Iris pigment epithelial cell (primary cell): ENCODE results near the gene TSN.
"Not testable (repeated sequence)": the region's sequence is repeated elsewhere in the genome, so short reads cannot be mapped to it uniquely, and the experiment has no call there.

Source experiments
- DNase-seq: peaks from one replicate; pipeline ENCODE4 v3.0.0-alpha.2; 2011; ENCODE audit warnings: low read depth

The TSN gene

DNA sequence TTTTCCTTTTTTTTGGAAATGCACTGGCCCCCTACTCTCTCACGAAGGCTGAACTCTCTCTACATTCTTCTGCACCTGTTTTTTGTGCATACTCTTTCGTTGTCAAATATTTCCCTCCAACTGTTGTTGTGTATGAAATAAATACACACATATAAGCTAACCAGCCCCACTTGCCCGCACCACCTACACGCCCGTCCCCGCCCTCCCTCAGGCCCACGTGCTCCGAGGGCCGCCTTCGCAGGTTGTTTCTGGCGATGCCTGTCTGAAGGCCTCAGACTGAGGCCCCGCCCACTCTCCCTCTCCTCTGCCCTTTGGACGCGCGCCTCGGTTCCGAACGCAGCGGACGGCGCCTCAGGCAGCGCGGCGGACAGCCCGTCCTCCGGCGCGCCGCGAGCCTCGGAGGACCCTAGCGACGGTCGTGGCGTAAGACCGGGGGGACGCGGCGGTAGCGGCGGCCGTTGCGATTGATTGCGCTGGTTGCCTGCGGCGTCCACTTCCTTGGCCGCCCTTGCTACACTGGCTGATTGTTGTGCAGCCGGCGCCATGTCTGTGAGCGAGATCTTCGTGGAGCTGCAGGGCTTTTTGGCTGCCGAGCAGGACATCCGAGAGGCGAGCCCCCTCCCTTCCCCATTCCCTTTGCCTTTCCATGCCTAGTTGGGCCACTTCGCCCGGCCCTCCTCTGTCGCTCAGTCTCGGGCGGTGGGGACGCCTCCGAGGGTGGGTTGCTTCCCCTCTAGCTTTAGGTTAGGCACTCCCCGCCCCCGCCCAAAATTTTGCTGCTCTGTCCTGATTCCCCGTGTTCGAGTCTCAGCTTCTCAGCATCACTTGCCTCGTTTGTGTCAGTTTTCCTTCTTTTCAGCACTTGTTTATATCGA is at the start of gene TSN:
TSN (plus strand) TSS at position 415 of the 875 bp plus-strand sequence; CDS start at position 544, 129 bp downstream.
- DNase-seq = peak; percentile 97

DNA sequence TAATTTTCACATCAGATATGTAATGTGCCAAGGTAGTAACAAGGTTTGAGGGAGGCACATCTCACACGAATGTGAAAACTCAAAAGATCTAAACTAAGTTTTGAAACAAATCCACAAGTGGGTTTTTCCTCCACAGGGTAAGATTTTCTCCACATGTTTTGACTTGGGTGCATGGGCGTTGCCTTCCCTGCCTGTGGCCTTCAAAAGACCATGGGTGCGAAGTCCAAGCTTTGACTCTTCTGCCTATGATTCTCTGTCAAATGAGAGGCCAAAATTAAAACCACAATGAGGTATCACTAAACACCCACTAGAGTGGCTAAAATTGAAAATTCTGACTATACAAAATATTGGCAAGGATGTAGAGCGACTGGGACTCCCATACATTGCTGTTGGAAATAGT is 49.5 kb upstream of the TSN start:
- DNase-seq = no peak

DNA sequence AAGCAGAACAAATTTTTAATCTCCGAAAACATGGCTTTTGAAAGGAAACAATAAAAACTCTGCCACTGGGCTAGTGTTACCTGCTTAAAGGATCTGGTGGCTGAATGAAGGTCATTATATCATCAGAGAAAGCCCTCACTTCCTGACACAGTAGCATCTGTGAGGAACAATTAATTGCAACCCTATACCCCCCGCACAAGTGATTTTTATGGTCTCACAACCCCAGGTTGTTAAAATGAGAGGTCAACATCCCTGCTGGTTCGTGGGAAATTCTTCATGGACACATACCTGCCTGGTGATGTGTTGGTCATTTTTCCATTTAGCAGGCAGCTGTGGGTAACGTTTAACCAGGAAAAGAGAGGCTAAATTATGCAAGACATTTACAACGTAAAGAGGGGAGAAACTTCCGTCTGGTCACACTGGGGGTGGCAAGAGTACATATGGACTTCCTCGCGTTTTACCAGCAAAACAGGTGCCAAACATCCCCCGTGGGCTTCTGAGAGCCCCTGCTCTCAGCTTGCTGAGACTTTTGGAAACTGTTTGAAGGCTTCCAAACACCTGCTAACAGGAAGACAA is 48.0 kb upstream of the TSN start:
- no peak for DNase-seq

DNA sequence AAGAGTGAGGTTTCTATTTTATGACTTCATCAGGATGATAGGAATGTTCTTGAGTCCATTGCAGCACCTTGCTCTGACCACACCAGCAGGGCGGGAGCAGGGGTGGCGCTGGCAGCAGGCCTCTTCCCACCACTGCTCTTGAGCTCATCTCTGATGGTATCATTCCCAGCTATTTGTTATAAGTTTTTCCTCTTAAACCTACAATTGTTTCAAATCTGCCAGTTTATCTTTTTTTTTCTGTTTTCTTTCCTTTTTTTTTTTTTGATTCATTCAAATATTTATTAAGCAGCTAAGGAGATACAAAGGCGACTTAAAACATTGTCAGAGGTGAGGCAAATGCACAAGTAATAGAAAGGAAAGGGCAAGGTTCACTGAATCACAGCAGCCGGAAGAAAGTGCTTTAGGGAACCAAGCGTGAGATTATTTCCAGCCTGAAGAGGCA is 47.5 kb upstream of the TSN start:
- DNase-seq = no peak

DNA sequence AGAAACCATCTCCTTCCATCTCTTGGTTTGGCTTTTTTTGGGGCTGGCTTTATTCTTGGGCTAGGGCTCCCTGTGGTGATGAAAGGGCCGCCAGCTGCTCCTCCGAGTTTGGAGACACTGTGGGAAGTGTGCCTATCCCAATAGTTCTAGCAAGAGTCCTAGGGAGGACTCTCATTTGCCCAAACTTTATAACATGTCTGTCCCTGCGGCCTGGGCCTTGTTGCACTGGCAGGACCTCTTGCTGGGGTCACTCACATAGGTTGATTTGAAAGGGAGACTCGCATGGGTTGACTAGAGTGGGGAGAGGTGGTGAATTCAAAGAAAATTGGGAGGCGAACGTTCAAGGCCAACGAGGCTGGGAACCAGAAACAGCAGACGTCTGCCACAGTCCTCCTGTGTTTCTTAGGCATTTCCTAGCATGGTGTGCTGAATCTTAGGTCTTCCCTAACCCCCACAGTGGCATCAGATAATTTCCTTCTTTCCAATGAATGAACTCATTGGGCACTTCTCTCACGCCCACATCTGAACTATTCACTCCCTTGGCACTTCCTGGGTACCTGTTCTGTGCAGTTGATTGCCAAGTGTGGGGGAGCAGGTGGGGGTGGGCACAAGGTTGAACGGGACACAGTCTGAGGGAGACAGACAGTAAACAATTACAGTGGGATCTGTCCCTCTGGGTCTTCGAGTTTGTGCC is 45.5 kb upstream of the TSN start:
- DNase-seq = no peak

DNA sequence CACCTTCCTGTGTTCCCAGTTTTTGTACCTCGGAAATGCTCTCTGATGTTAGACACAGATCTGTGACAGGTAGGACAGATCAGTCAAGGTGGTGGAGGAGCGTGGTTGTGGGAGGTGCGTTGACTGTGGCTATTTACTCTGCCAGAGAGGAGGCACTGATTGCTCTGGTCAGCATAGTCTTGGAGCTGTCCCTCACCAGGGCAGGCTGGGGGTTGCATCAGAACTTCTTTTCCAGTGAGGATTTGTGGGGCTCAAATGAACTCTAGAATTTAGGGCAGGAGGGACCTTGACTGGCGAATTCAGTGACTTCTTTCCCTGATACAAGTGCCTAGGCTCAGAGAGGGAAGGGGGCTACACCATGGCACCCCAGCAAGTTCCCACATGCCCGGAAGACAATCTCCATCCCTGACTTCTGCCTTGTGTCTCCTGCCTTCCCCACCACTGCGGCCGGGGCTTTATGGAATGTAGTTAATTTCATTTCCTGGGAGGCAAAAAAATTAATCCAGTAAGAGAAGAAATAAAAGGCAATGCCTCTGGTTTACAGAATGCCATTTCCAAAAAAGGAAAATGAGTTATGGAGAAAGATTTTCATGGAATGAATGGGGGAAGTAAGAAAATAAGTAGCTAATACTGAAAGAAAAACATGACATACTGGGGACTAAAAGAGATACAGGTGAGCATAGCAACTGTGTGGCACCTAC is 44.8 kb upstream of the TSN start:
- no peak for DNase-seq

DNA sequence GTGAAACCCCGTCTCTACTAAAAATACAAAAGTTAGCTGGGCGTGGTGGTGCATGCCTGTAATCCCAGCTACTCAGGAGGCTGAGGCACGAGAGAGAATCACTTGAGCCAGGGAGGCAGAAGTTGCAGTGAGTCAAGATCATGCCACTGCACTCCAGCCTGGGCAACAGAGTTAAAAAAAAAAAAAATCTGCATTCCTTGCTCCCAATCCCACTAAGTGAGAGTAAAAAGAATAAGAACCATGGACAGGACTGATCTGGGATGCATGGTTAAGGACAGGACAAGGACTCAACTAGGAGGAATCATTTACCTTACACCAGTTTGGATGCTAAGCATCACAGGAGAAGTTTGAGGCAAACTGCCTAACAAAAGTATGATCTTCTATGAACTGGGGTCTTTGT is 44.0 kb upstream of the TSN start:
- DNase-seq = not testable (repeated sequence)

DNA sequence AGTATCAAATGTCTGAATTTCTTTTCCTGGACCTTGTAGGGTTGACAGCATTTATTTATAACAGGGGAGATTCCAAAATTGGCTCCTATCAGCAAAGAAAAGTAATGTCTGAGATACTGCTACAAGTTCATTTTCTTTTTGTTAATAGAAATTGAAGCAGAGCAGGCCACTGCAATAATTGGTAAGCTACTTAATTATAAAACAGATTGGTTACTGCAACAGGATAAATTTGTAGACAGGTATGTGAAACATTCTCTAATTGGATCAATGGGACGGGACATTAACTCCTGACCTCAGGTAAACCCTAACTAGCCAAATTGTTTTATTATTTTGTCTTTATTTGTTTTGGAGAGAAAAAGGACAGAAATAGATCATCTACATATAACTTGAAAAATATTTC is 39.3 kb upstream of the TSN start:
- no peak for DNase-seq

DNA sequence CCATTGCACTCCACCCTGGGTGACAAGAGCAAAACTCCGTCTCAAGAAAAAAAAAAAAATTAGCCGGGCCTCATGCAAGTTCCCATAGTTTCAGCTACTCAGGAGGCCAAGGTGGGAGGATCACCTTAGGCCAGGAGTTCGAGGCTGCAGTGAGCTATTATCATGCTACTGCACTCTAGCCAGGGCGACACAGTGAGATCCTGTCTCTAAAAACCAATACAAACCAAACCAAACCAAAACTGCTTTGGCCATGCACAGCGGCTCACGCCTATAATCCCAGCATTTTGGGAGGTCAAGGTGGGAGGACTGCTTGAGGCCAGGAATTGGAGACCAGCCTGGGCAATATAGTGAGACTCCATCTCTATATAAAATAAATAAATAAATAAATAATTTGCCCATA is 37.9 kb upstream of the TSN start:
- DNase-seq = no peak

DNA sequence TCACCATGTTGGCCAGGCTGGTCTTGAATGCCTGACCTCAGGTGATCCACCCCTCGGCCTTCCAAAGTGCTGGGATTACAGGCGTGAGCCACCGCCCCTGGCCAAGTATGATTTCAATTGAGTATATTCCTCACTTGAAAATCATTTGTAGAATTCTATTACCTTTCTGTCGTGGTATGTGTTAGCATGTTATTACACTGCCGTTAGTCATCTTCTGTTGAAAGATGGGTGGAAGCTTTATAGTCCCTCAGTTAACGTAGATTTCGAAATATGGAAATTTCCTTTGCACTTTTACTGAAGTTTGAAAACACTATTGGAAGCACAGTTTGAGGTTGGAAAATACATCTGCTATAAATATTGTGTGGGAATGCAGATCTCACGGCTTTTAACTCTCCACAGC is 33.5 kb upstream of the TSN start:
- DNase-seq = peak; percentile 91

DNA sequence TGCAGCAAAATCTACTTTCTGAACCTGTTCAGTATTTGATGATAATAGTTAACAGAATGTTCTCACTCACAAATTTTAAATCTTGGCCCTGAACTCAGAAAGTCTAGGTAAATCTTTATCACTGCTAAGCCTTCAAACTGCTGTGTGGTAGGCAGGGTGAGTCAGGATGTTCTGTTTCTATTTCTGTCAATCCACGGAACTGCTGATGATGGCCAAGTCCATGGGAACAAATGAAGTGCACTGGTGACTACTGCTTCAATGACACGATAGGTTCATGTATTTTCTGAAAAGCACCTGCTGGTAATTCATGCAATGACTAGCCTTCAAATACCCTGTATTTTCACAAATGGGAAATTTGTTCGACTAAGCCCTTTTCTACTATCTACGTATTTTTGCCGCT is 33.0 kb upstream of the TSN start:
- DNase-seq = peak; percentile 91

DNA sequence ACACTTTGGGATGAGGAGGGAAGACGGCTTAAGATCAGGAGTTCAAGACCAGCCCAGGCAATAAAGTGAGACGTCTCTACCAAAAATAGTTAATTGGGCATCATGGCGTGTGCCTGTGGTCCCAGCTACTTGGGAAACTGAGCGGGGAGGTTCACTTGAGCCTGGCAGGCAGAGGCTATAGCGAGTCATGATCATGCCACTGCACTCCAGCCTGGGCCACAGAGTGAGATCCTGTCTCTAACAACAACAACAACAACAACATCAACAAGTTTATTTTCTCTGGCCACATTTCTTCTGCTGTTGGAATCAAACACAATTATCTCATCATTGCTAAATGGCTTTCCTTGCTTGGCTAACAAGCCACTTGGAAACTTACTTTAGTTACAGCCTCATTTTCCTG is 32.1 kb upstream of the TSN start:
- DNase-seq = no peak

DNA sequence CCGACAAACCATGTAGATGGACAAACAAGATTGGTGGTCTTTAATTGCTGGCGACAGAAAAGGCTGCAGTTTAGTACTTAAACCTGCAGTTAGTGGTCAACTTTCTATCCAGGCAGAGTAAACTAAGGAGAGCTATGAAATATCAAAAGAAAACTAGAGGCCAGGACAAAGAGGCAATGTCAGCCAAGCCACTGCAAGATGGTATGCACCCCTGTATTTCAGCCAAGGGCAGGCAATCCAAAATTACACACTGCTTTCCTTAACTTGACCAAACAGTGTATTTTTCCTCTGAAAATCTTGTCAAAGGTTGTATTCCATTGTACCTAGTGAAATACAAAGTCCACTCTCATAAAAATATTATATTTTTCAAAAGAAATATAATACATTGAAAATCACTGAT is 28.1 kb upstream of the TSN start:
- DNase-seq = no peak

DNA sequence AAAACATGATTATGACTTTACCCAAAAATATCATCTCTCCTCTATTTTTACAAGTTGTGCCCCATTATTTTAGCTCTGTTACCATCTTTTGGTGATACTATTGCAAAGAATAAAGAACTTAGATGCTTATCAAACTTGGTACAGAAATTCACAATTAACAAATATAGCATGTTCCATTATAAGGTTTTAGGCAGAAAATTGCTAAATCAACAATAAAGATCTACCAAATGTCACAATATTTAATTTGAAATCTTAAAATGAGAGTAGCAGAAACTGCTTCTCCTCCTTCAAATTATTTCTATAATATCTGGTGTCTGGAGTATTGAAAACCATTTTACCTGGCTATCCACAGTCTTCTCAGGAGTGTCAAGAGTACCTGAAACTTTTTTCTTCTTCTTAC is 27.5 kb upstream of the TSN start:
- no peak for DNase-seq

DNA sequence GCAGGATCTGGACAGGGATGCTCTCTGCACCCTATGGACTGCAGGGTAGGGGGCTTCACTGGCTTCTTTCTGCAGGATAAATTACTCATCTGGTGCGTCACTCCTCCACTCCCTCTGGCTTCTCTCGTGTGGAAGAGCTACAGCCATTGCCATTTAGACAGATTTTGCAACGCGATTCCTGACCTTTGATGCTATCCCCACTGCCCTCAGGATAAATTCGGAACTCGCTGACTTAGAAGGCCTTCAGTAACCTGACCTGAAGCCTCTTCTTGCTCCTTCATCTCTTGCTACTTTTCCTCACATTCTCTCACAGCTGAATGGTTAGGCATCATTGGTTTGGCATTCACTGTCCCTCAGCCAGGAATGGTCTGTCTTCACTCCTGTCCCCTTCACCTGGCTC is 24.1 kb upstream of the TSN start:
- no peak for DNase-seq

DNA sequence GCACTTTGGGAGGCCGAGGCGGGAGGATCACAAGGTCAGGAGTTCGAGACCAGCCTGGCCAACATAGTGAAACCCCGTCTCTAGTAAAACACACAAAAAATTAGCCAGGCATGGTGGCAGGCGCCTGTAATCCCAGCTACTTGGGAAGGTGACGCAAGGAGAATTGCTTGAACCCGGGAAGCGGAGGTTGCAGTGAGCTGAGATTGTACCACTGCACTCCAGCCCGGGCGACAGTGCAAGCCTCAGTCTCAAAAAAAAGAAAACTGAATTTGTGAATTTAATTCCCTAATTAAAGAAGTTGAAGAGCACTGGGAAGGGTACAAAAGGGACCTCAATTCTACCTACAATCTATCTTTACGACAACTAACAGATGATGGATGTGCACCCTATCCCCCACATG is 20.9 kb upstream of the TSN start:
- not testable (repeated sequence) for DNase-seq

DNA sequence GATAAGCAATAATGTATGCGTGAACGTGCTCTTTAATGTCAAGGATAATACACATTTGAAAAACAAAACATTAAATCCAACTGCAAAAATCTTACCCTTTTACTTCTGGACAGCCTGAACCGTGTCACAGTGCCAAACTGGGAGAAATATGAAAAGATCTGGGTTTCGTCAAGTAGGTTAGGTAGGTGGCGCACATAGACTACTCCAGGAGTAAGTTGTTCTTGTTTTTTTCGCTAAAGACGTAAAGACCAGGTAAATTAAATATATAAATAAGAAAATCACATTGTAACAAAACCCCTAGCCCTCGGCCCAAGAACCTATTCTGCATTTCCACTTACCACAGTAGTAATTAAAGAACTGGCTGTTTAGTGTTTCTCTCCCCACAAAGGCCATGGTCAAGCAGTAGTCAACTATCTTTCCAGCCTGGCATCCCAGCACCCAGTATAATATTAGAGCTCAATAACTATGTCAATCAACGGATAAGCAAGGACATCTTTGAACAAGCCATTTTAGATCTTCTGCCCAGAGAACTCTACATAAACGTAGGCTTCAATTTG is 19.9 kb upstream of the TSN start:
- peak; percentile 20 for DNase-seq

DNA sequence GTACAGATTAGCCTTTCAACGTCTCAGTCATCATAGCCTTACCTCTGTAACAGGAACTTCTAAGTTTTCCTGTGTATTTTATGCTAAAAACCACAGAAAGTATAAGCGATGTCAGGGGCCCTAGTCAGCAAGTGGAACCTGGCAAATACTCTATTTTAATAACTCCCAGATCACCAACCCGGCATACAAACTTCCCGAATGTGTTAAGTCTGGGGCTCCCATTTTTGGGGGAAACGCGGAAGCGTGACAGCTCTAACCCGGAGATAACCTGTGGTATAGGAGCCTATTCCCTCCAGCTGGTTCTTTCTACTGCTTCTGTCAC is 19.4 kb upstream of the TSN start:
- DNase-seq = no peak

DNA sequence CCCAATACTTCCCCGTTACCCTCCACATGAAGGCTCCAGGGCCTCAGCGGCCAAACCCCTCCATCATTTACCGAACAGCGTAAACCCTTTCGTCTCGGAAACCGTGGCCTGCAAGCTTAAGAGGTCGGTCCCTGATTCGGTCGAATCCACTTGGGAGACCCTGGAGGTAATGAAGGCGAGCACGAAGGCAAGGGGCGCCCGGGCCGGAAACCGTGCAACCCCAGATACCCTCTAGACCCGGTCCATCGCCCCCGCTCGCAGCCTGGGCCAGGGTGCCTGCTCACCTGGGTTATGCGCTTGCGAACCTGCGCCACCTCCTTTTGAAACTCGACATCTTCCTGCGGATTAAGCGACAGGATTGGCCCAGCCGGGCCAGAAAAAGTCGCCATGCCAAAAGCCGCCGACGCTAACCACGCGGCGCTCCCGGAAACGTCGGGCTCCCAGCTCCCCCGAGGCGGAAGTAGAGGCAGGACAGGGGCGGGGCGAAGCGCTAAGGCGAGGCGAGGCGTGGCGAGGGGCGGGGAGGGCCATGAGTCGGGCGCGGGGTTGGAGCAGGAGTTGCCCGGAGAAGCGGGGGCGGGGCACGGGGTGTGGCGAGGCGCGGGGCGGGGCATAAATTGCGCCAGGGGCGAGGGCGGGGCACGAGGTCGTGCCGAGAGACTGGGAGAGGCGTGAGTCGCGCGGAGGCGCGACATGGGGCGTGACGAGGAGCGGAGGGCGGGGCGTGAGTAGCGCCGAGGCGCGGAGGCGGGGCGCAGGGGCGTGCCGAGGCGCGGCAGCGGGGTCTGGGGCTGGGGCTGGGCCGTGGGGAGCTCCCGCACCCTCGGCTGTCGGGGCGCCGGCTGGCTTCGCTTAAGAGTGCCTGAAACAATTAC is 18.8 kb upstream of the TSN start, which contains the start of gene NIFK:
NIFK (minus strand) TSS at position 414 of the 875 bp plus-strand sequence; CDS start at position 389, 25 bp downstream.
- peak; percentile 97 for DNase-seq

DNA sequence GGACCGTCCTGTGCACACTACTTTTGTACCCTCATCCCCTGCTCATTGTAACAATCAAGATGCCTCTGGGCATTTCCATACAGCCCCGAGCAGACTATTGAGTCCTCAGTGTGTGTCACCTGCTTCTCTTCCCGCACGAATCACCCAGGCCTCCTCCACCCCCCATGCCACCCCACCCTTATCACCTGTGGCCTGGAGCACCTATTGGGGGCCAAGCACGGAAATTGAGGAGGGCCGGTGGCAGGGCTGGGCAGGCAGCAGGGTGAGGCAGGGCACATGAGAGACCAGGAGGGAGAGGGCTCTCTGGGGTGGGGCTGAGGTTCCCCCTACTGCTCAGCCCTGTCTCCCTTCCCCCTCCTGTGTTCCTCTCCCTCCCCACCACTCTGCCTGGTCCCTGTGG is 14.5 kb upstream of the TSN start:
- no peak for DNase-seq

DNA sequence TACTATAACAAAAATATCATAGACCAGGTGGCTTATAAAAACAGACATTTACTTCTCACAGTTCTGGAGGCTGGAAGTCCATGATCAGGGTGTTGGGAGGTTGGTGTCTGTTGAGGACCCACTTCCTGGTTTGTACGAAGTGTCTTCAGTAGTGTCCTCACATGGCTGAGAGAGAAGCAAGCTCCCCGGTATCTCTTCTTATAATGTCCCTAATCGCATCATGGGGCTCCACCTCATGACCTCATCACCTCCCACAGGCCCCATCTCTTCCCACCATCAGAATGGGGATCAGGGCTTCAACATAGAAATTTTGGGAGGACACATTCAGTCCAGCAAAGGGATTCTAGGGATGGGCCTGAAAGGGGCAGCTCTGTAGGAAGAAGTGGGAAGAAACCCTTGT is 14.0 kb upstream of the TSN start:
- DNase-seq = no peak
